ENCODE results near the gene ATF7IP2. TPM values are rescaled to one million over a fixed set of nuclear protein-coding genes. Genes with fewer than 3 reads are reported as not detected.

Gene ATF7IP2
- total RNA-seq, 1 experiment from 2014 or later, result 7.4 TPM

- Histone ChIP-seq H3K9ac (ENCODE audit: low read length) (no peak overlapping the region), H3K27ac (ENCODE audit: low read depth, low read length) (no peak overlapping the region), H3K9me3 (ENCODE audit: control insufficient read depth in 1 of 2, insufficient read depth in 1 of 2, low read depth in 1 of 2, low read length in 2 of 2) (no peaks in the 10 kb centered on the region), H3K9me2 (ENCODE audit: insufficient read depth) (no peaks in the 10 kb centered on the region), H3K36me3 (ENCODE audit: control insufficient read depth in 1 of 2, insufficient read depth in 2 of 2, low read length in 2 of 2) (peaks cover 0 to 3% of the 10 kb centered on the region in 2 experiments; a peak in 2 of 4 replicates), H4K20me1 (ENCODE audit: insufficient read depth) (no peaks in the 10 kb centered on the region), H3K4me1 (ENCODE audit: control insufficient read depth in 1 of 2, insufficient read depth in 2 of 2, low read length in 2 of 2) (peaks cover 7 to 14% of the 10 kb centered on the region in 2 experiments), H3K4me2 (ENCODE audit: low read length) (no peak overlapping the region), H3K79me2 (ENCODE audit: insufficient read depth, low read length) (no peaks in the 10 kb centered on the region), H3K27me3 (ENCODE audit: insufficient read depth, low read length) (no peaks in the 10 kb centered on the region), H2AFZ (ENCODE audit: low read depth, low read length, poor library complexity, severe bottlenecking) (no peak overlapping the region), H3K4me3 (replicated peaks in 1 of 2; ENCODE audit: low read depth in 1 of 2, low read length in 2 of 2) (no peak overlapping the region)
- no peak for DNase-seq (ENCODE audit: low read depth, low spot score)
- ChIA-PET CTCF (interaction anchor here (1.3 kb wide), 1 partner anchor 8 kb away, joined by 5 read pairs; no protein-coding TSS in a partner anchor), POLR2A (no interaction called here), RAD21 (ENCODE audit: low non-redundant PET in 1 of 2, low total read pairs in 2 of 2, uncharacterized antibody in 2 of 2, unreplicated experiment in 2 of 2) (no interaction called here)
- ATAC-seq, result no peak
- intact Hi-C loops (cut with micrococcal nuclease), result no loop called here
- no TSS peak for BruUV-seq (replicated peaks)
- TF ChIP-seq ELF1 (IDR thresholded peaks at IDR 0.05; ENCODE audit: borderline replicate concordance, low read depth) (no peak), JUND (IDR thresholded peaks at IDR 0.05) (no peak), ZNF274 (IDR thresholded peaks at IDR 0.05; ENCODE audit: low read depth, low read length) (no peak), POLR2A (IDR thresholded peaks at IDR 0.05; ENCODE audit: borderline replicate concordance, extremely low read depth, insufficient read depth, insufficient read length) (no peak), ATF3 (IDR thresholded peaks at IDR 0.05) (no peak), SP1 (IDR thresholded peaks at IDR 0.05; ENCODE audit: low read depth) (no peak), CEBPB (IDR thresholded peaks at IDR 0.05; ENCODE audit: low read depth) (no peak), TCF7L2 (IDR thresholded peaks at IDR 0.05; ENCODE audit: borderline replicate concordance, extremely low read depth, insufficient read depth, insufficient read length) (no peak), RAD21 (IDR thresholded peaks at IDR 0.05; ENCODE audit: low read depth) (no peak), POLR2AphosphoS5 (IDR thresholded peaks at IDR 0.05; ENCODE audit: low read depth, low read length) (no peak), CTCF (IDR thresholded peaks at IDR 0.05 in 2 of 3, conservative IDR thresholded peaks at IDR 0.05 in 1 of 3; ENCODE audit: borderline replicate concordance in 1 of 3, insufficient read depth in 1 of 3, low read depth in 2 of 3, low read length in 2 of 3) (no peak), CBX3 (IDR thresholded peaks at IDR 0.05; ENCODE audit: low read depth) (no peak), SRF (IDR thresholded peaks at IDR 0.05; ENCODE audit: low read depth) (no peak), FOSL1 (IDR thresholded peaks at IDR 0.05; ENCODE audit: low read depth) (no peak), EZH2 (IDR thresholded peaks at IDR 0.05) (no peak), EZH2phosphoT487 (IDR thresholded peaks at IDR 0.05; ENCODE audit: borderline replicate concordance) (no peak)
- TF ChIP-seq, protein P1, sequence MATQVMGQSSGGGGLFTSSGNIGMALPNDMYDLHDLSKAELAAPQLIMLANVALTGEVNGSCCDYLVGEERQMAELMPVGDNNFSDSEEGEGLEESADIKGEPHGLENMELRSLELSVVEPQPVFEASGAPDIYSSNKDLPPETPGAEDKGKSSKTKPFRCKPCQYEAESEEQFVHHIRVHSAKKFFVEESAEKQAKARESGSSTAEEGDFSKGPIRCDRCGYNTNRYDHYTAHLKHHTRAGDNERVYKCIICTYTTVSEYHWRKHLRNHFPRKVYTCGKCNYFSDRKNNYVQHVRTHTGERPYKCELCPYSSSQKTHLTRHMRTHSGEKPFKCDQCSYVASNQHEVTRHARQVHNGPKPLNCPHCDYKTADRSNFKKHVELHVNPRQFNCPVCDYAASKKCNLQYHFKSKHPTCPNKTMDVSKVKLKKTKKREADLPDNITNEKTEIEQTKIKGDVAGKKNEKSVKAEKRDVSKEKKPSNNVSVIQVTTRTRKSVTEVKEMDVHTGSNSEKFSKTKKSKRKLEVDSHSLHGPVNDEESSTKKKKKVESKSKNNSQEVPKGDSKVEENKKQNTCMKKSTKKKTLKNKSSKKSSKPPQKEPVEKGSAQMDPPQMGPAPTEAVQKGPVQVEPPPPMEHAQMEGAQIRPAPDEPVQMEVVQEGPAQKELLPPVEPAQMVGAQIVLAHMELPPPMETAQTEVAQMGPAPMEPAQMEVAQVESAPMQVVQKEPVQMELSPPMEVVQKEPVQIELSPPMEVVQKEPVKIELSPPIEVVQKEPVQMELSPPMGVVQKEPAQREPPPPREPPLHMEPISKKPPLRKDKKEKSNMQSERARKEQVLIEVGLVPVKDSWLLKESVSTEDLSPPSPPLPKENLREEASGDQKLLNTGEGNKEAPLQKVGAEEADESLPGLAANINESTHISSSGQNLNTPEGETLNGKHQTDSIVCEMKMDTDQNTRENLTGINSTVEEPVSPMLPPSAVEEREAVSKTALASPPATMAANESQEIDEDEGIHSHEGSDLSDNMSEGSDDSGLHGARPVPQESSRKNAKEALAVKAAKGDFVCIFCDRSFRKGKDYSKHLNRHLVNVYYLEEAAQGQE (IDR thresholded peaks at IDR 0.05; ENCODE audit: low read depth), result no peak
- TF ChIP-seq, protein P2, sequence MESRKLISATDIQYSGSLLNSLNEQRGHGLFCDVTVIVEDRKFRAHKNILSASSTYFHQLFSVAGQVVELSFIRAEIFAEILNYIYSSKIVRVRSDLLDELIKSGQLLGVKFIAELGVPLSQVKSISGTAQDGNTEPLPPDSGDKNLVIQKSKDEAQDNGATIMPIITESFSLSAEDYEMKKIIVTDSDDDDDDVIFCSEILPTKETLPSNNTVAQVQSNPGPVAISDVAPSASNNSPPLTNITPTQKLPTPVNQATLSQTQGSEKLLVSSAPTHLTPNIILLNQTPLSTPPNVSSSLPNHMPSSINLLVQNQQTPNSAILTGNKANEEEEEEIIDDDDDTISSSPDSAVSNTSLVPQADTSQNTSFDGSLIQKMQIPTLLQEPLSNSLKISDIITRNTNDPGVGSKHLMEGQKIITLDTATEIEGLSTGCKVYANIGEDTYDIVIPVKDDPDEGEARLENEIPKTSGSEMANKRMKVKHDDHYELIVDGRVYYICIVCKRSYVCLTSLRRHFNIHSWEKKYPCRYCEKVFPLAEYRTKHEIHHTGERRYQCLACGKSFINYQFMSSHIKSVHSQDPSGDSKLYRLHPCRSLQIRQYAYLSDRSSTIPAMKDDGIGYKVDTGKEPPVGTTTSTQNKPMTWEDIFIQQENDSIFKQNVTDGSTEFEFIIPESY (IDR thresholded peaks at IDR 0.05; ENCODE audit: extremely low read depth, insufficient replicate concordance, low read length), result no peak
Observed at GRCh38 chr16:10529895-10530669, 144.2 kb downstream of the ATF7IP2 start.
